Measurements from ENCODE around the gene RAB27A. TPM values are rescaled to one million over a fixed set of nuclear protein-coding genes. Genes with fewer than 3 reads are reported as not detected.
"Not testable (repeated sequence)": the region's sequence is repeated elsewhere in the genome, so short reads cannot be mapped to it uniquely, and the experiment has no call there.

RAB27A gene
- total RNA-seq, 1 donor from 2014 or later = 3.7 TPM

DNA sequence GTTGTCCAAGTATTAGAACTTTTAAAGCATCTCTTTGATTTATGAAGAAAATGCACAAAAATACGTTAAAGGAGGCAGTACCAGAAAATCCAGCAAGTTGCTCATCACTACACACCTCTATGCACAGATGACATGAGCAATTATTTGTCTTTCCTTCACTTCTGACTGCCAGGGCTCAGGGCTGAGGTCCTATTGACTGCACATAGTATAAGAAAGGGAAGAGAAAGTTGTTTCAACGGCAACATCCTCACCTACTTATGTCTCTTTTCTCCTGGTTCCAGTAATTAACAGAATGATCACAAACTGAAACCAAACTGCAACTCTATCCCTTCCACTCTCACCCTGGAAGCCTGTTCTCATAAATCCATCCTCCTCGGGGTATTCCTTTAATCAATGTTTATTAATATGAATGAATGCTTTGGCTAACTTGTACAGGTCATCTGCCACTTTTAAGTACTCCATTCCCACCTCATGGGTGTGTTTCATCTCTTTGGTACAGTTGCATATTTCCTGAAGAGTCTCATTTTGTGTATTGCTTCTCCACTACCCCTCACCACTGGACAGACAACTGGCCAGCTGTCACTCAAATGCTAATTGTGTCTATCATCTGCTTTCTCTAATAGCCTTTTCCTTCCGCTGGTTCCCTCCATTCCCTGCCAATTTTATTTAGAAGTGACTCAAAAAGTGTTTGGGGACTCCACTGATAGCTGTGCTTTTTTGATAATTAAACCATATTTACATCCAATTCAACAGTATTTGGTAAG lies 34.5 kb downstream of the RAB27A start:
- no peak overlapping the region for H3K27ac ChIP-seq (ENCODE audit: low read depth, low read length)
- no peaks in the 10 kb centered on the region for H3K4me1 ChIP-seq (ENCODE audit: control insufficient read depth in 3 of 3, insufficient read depth in 3 of 3, low read length in 3 of 3)
- H3K9ac ChIP-seq (ENCODE audit: low read depth in 1 of 3, low read length in 3 of 3) = no peak overlapping the region
- peak overlapping the region in 1 of 3 donors; percentile 5 for H3K4me3 ChIP-seq (ENCODE audit: low read length in 3 of 3)
- no peaks in the 10 kb centered on the region for H3K9me3 ChIP-seq (ENCODE audit: control insufficient read depth in 3 of 3, low read length in 3 of 3)
- H3K36me3 ChIP-seq (ENCODE audit: control insufficient read depth in 3 of 3, insufficient read depth in 3 of 3, low read length in 3 of 3) = no peaks in the 10 kb centered on the region
- H3K27me3 ChIP-seq (ENCODE audit: control insufficient read depth in 3 of 3, insufficient read depth in 3 of 3, low read length in 3 of 3) = no peaks in the 10 kb centered on the region

DNA sequence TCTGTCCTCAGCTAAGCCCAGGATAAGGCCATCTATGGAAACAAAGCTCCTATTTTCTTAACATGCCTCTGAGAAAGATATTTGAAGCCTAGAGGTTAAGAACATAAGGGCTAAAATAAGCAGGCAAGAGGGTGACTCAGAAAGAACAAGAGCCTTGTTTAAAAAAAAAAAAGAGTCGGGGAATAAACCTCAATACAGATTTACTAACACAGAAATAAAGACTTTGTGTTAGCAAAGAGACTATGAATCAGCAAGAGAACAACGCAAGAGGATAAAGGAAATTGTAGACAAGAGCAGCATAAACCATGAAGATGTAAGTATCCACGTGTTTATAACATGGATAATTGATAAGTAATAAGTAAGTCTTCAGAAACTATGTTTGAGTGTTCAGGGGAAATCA lies 36.0 kb downstream of the RAB27A start:
- H3K4me1 ChIP-seq (ENCODE audit: control insufficient read depth in 3 of 3, insufficient read depth in 3 of 3, low read length in 3 of 3) = no peaks in the 10 kb centered on the region
- H3K36me3 ChIP-seq (ENCODE audit: control insufficient read depth in 3 of 3, insufficient read depth in 3 of 3, low read length in 3 of 3) = no peaks in the 10 kb centered on the region
- H3K27me3 ChIP-seq (ENCODE audit: control insufficient read depth in 3 of 3, insufficient read depth in 3 of 3, low read length in 3 of 3) = no peaks in the 10 kb centered on the region
- no peak overlapping the region for H3K27ac ChIP-seq (ENCODE audit: low read depth, low read length)
- H3K9ac ChIP-seq (ENCODE audit: low read depth in 1 of 3, low read length in 3 of 3) = no peak overlapping the region
- H3K9me3 ChIP-seq (ENCODE audit: control insufficient read depth in 3 of 3, low read length in 3 of 3) = no peaks in the 10 kb centered on the region
- H3K4me3 ChIP-seq (ENCODE audit: low read length in 3 of 3) = no peak overlapping the region

GRCh38 chr15:55252201-55252600 lies 37.4 kb downstream of the RAB27A start:
- not testable (repeated sequence) for H3K4me1 ChIP-seq (ENCODE audit: control insufficient read depth in 3 of 3, insufficient read depth in 3 of 3, low read length in 3 of 3); H3K9me3 ChIP-seq (ENCODE audit: control insufficient read depth in 3 of 3, low read length in 3 of 3); H3K27me3 ChIP-seq (ENCODE audit: control insufficient read depth in 3 of 3, insufficient read depth in 3 of 3, low read length in 3 of 3); H3K36me3 ChIP-seq (ENCODE audit: control insufficient read depth in 3 of 3, insufficient read depth in 3 of 3, low read length in 3 of 3); H3K27ac ChIP-seq (ENCODE audit: low read depth, low read length); H3K4me3 ChIP-seq (ENCODE audit: low read length in 3 of 3); H3K9ac ChIP-seq (ENCODE audit: low read depth in 1 of 3, low read length in 3 of 3)

GRCh38 chr15:55250941-55251340 lies 38.7 kb downstream of the RAB27A start:
- Histone ChIP-seq H3K9me3 (ENCODE audit: control insufficient read depth in 3 of 3, low read length in 3 of 3) (no peaks in the 10 kb centered on the region), H3K27ac (ENCODE audit: low read depth, low read length) (no peak overlapping the region), H3K27me3 (ENCODE audit: control insufficient read depth in 3 of 3, insufficient read depth in 3 of 3, low read length in 3 of 3) (no peaks in the 10 kb centered on the region), H3K9ac (ENCODE audit: low read depth in 1 of 3, low read length in 3 of 3) (no peak overlapping the region), H3K36me3 (ENCODE audit: control insufficient read depth in 3 of 3, insufficient read depth in 3 of 3, low read length in 3 of 3) (no peaks in the 10 kb centered on the region), H3K4me1 (ENCODE audit: control insufficient read depth in 3 of 3, insufficient read depth in 3 of 3, low read length in 3 of 3) (no peaks in the 10 kb centered on the region), H3K4me3 (ENCODE audit: low read length in 3 of 3) (no peak overlapping the region)

DNA sequence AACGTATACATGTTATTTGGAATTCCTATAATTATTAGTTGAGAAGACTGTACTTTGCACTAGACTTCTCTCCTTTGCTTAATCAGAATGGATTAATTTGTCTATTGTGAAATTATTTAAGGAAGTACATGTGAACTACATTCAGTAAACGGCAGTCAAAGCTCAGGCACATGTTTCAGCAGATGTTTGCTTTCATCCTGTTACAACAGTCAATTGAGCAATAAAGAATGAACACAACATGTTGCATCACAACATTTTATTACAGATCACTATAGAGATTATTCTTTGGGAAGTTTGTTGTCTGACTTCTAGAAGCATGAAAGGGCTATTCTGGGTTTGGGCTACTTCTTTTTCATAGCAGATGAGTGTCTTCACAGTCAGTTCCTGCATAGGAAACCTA lies 39.2 kb downstream of the RAB27A start:
- Histone ChIP-seq H3K27ac (ENCODE audit: low read depth, low read length) (no peak overlapping the region), H3K9me3 (ENCODE audit: control insufficient read depth in 3 of 3, low read length in 3 of 3) (no peaks in the 10 kb centered on the region), H3K36me3 (ENCODE audit: control insufficient read depth in 3 of 3, insufficient read depth in 3 of 3, low read length in 3 of 3) (no peaks in the 10 kb centered on the region), H3K27me3 (ENCODE audit: control insufficient read depth in 3 of 3, insufficient read depth in 3 of 3, low read length in 3 of 3) (no peaks in the 10 kb centered on the region), H3K4me1 (ENCODE audit: control insufficient read depth in 3 of 3, insufficient read depth in 3 of 3, low read length in 3 of 3) (no peaks in the 10 kb centered on the region), H3K4me3 (ENCODE audit: low read length in 3 of 3) (no peak overlapping the region), H3K9ac (ENCODE audit: low read depth in 1 of 3, low read length in 3 of 3) (no peak overlapping the region)

DNA sequence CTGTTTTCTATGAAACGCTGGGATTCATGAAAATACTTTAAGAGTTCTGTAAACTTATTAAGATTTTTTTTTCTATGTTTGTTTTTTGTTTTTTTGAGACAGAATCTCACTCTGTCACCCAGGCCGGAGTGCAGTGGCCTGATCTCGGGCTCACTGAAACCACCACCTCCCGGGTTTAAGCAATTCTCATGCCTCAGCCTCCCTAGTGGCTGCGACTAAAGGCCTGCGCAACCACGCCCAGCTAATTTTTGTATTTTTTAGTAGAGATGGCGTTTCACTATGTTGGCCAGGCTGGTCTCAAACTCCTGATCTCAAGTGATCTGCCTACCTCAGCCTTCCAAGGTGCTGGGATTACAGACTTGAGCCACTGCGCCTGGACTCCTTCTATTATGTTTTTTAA lies 39.7 kb downstream of the RAB27A start:
- H3K27me3 ChIP-seq (ENCODE audit: control insufficient read depth in 3 of 3, insufficient read depth in 3 of 3, low read length in 3 of 3); H3K4me3 ChIP-seq (ENCODE audit: low read length in 3 of 3); H3K36me3 ChIP-seq (ENCODE audit: control insufficient read depth in 3 of 3, insufficient read depth in 3 of 3, low read length in 3 of 3); H3K9ac ChIP-seq (ENCODE audit: low read depth in 1 of 3, low read length in 3 of 3); H3K4me1 ChIP-seq (ENCODE audit: control insufficient read depth in 3 of 3, insufficient read depth in 3 of 3, low read length in 3 of 3); H3K9me3 ChIP-seq (ENCODE audit: control insufficient read depth in 3 of 3, low read length in 3 of 3); H3K27ac ChIP-seq (ENCODE audit: low read depth, low read length): not testable (repeated sequence)

GRCh38 chr15:55248895-55249294 lies 40.7 kb downstream of the RAB27A start:
- no peak overlapping the region for H3K4me3 ChIP-seq (ENCODE audit: low read length in 3 of 3)
- H3K4me1 ChIP-seq (ENCODE audit: control insufficient read depth in 3 of 3, insufficient read depth in 3 of 3, low read length in 3 of 3) = no peaks in the 10 kb centered on the region

GRCh38 chr15:55247766-55248427 lies 41.7 kb downstream of the RAB27A start:
- H3K9ac ChIP-seq (ENCODE audit: low read depth in 1 of 3, low read length in 3 of 3) = no peak overlapping the region
- H3K4me1 ChIP-seq (ENCODE audit: control insufficient read depth in 3 of 3, insufficient read depth in 3 of 3, low read length in 3 of 3) = no peaks in the 10 kb centered on the region
- H3K9me3 ChIP-seq (ENCODE audit: control insufficient read depth in 3 of 3, low read length in 3 of 3) = no peaks in the 10 kb centered on the region
- no peaks in the 10 kb centered on the region for H3K27me3 ChIP-seq (ENCODE audit: control insufficient read depth in 3 of 3, insufficient read depth in 3 of 3, low read length in 3 of 3)
- no peak overlapping the region for H3K27ac ChIP-seq (ENCODE audit: low read depth, low read length)
- H3K4me3 ChIP-seq (ENCODE audit: low read length in 3 of 3) = no peak overlapping the region
- no peaks in the 10 kb centered on the region for H3K36me3 ChIP-seq (ENCODE audit: control insufficient read depth in 3 of 3, insufficient read depth in 3 of 3, low read length in 3 of 3)

More at GRCh38 chr15:55248895-55249294, 40.7 kb downstream of the RAB27A start:
- Histone ChIP-seq H3K9ac (ENCODE audit: low read depth in 1 of 3, low read length in 3 of 3) (no peak overlapping the region), H3K36me3 (ENCODE audit: control insufficient read depth in 3 of 3, insufficient read depth in 3 of 3, low read length in 3 of 3) (no peaks in the 10 kb centered on the region), H3K9me3 (ENCODE audit: control insufficient read depth in 3 of 3, low read length in 3 of 3) (no peaks in the 10 kb centered on the region), H3K27ac (ENCODE audit: low read depth, low read length) (no peak overlapping the region), H3K27me3 (ENCODE audit: control insufficient read depth in 3 of 3, insufficient read depth in 3 of 3, low read length in 3 of 3) (no peaks in the 10 kb centered on the region)

GRCh38 chr15:55247311-55247710 lies 42.3 kb downstream of the RAB27A start:
- no peaks in the 10 kb centered on the region for H3K4me1 ChIP-seq (ENCODE audit: control insufficient read depth in 3 of 3, insufficient read depth in 3 of 3, low read length in 3 of 3)
- H3K4me3 ChIP-seq (ENCODE audit: low read length in 3 of 3) = no peak overlapping the region
- H3K36me3 ChIP-seq (ENCODE audit: control insufficient read depth in 3 of 3, insufficient read depth in 3 of 3, low read length in 3 of 3) = no peaks in the 10 kb centered on the region
- H3K27ac ChIP-seq (ENCODE audit: low read depth, low read length) = no peak overlapping the region
- H3K9me3 ChIP-seq (ENCODE audit: control insufficient read depth in 3 of 3, low read length in 3 of 3) = no peaks in the 10 kb centered on the region
- no peak overlapping the region for H3K9ac ChIP-seq (ENCODE audit: low read depth in 1 of 3, low read length in 3 of 3)
- H3K27me3 ChIP-seq (ENCODE audit: control insufficient read depth in 3 of 3, insufficient read depth in 3 of 3, low read length in 3 of 3) = no peaks in the 10 kb centered on the region

DNA sequence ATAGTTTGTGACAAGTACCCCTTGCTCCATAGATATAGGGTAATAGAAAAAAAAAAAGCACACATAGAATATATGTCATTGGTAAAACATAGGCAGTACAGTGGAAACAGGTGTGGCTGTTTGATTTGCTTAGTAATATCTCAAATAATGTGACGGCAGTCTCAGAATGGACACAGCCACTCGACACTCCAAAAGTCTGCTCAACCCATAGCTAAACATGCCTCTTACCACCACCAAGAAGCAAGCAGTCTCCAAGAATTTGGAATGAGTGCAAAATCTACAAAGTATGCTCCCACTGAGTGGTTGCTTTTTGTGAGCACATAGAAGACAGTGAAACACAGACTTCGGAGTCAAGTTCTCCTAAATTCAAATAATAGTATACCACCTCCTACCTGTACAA lies 43.0 kb downstream of the RAB27A start:
- Histone ChIP-seq H3K36me3 (ENCODE audit: control insufficient read depth in 3 of 3, insufficient read depth in 3 of 3, low read length in 3 of 3) (no peaks in the 10 kb centered on the region), H3K4me3 (ENCODE audit: low read length in 3 of 3) (no peak overlapping the region), H3K9me3 (ENCODE audit: control insufficient read depth in 3 of 3, low read length in 3 of 3) (no peaks in the 10 kb centered on the region), H3K4me1 (ENCODE audit: control insufficient read depth in 3 of 3, insufficient read depth in 3 of 3, low read length in 3 of 3) (no peaks in the 10 kb centered on the region), H3K27me3 (ENCODE audit: control insufficient read depth in 3 of 3, insufficient read depth in 3 of 3, low read length in 3 of 3) (no peaks in the 10 kb centered on the region), H3K9ac (ENCODE audit: low read depth in 1 of 3, low read length in 3 of 3) (no peak overlapping the region), H3K27ac (ENCODE audit: low read depth, low read length) (no peak overlapping the region)

Data from skeletal muscle tissue (tissue), 4 donors.